K562 (cell line): ENCODE measurements around the gene MAN2A1. TPM values are rescaled to one million over a fixed set of nuclear protein-coding genes. Genes with fewer than 3 reads are reported as not detected.

Source experiments
- ATAC-seq: fragments of 200-7000 bp; cut with Tn5 transposase; 3 replicates; pipeline ENCODE4 v1.9.1; 2020; ENCODE audit warnings: moderate library complexity
- BruUV-seq: library from RNA; stranded (reverse); fragments of 400-500 nt; replicated peaks from 2 replicates; lab custom pipeline; 2021; lab: Mats Ljungman, UMichigan
- CTCF ChIA-PET: fragments of 300-600 bp; formaldehyde crosslinking; extraction: SDS; loops from one replicate; lab custom pipeline; 2021; ENCODE audit warnings: low intra/inter-chr PET ratio; lab: Yijun Ruan, JAX
- POLR2A ChIA-PET: fragments of 300-600, 350-650 bp; sonication (Branson Sonifier 250); formaldehyde crosslinking; extraction: SDS; loops from one replicate; lab custom pipeline; 2021; ENCODE audit warnings: antibody characterized with exemption, inconsistent platforms; lab: Yijun Ruan, JAX
- DNase-seq, 4 experiments: peaks; one replicate each; pipeline versions ENCODE4 v3.0.0 to v3.0.0-alpha.2; 2011 to 2018; ENCODE audit warnings: low spot score in 3 of 4, mixed read lengths in 3 of 4; ENCODE audit errors: extremely low read depth in 1 of 4
- FAIRE-seq: peaks from 2 replicates; lab custom pipeline; 2011; peaks lifted over from hg19 to GRCh38; lab: Jason Lieb, UNC
- H2AFZ ChIP-seq: 2 replicates; pipeline ENCODE4 v1.6.0; 2011; ENCODE audit warnings: low read depth, low read length, control low read depth, inconsistent platforms
- H3K27ac ChIP-seq: fragments of 200-600 bp; 3 replicates; pipeline ENCODE4 v1.8.0; 2011; ENCODE audit warnings: low read depth, mild to moderate bottlenecking, control low read depth, inconsistent platforms, low read length, moderate library complexity, mixed read lengths; ENCODE audit errors: extremely low read depth
- H3K27me3 ChIP-seq, 2 experiments: fragments of 300-600 bp in 1 of 2; 2 replicates in 1 of 2; 3 replicates in 1 of 2; pipeline versions ENCODE4 v1.6.0 to v1.8.0; 2011; ENCODE audit warnings: inconsistent platforms in 2 of 2, low read length in 2 of 2, mild to moderate bottlenecking in 1 of 2, mixed read lengths in 1 of 2, moderate library complexity in 1 of 2; ENCODE audit not compliant: control insufficient read depth in 2 of 2, insufficient read depth in 2 of 2
- H3K36me3 ChIP-seq: fragments of 300-600 bp; 3 replicates; pipeline ENCODE4 v1.8.0; 2011; ENCODE audit warnings: mild to moderate bottlenecking, low read length, inconsistent platforms; ENCODE audit not compliant: control insufficient read depth, insufficient read depth
- H3K4me1 ChIP-seq, 2 experiments: fragments of 200-600 bp in 1 of 2; replicated peaks in 1 of 2; 2 replicates in 1 of 2; 3 replicates in 1 of 2; pipeline versions ENCODE4 v1.5.1 to v1.8.0; 2011; ENCODE audit warnings: inconsistent platforms in 2 of 2, low read length in 2 of 2, mild to moderate bottlenecking in 1 of 2, mixed read lengths in 1 of 2, moderate library complexity in 1 of 2; ENCODE audit not compliant: control insufficient read depth in 2 of 2, insufficient read depth in 2 of 2
- H3K4me2 ChIP-seq: 2 replicates; pipeline ENCODE4 v1.6.1; 2011; ENCODE audit warnings: low read length, control low read depth, inconsistent platforms, mixed read lengths; ENCODE audit not compliant: insufficient read depth
- H3K4me3 ChIP-seq: fragments of 200-600 bp; sonication (generic), shearing (Covaris generic); 2 replicates; pipeline ENCODE4 v1.5.1; 2016; ENCODE audit warnings: control low read depth, inconsistent platforms
- H3K79me2 ChIP-seq: fragments of 200-600 bp; 3 replicates; pipeline ENCODE4 v1.8.0; 2011; ENCODE audit warnings: low read length, inconsistent platforms; ENCODE audit not compliant: control insufficient read depth, insufficient read depth
- H3K9ac ChIP-seq, 2 experiments: 2 replicates each; pipeline versions ENCODE4 v1.6.0 to v1.6.1; 2011; ENCODE audit warnings: low read depth in 2 of 2, low read length in 2 of 2, control low read depth in 1 of 2, inconsistent platforms in 1 of 2, mild to moderate bottlenecking in 1 of 2, mixed read lengths in 1 of 2; ENCODE audit not compliant: insufficient read depth in 1 of 2
- H3K9me1 ChIP-seq: one replicate; pipeline ENCODE4 v1.6.0; 2011; ENCODE audit warnings: inconsistent platforms, mild to moderate bottlenecking, low read length, moderate library complexity; ENCODE audit not compliant: control insufficient read depth, insufficient read depth
- H3K9me3 ChIP-seq: replicated peaks from 2 replicates; pipeline ENCODE4 v1.5.1; 2011; ENCODE audit warnings: low read depth, low read length, inconsistent platforms; ENCODE audit not compliant: control insufficient read depth, insufficient read depth
- H4K20me1 ChIP-seq: replicated peaks from 2 replicates; pipeline ENCODE4 v1.6.1; 2011; ENCODE audit warnings: low read length, inconsistent platforms, mixed read lengths; ENCODE audit not compliant: control insufficient read depth, insufficient read depth
- ELF1 ChIP-seq: fragments of 200-800 bp; sonication (Bioruptor generic); IDR thresholded peaks from 2 replicates; pipeline ENCODE4 v1.6.1; 2016; ENCODE audit warnings: missing genetic modification characterization, missing compliant biosample characterization
- GTF2B ChIP-seq: IDR thresholded peaks from 2 replicates; pipeline ENCODE4 v1.6.1; 2011; ENCODE audit not compliant: insufficient read length; ENCODE audit errors: extremely low read depth
- HDAC3 ChIP-seq: fragments of 450-650 bp; IDR thresholded peaks from 2 replicates; pipeline ENCODE4 v1.6.1; 2018; ENCODE audit warnings: borderline replicate concordance, mild to moderate bottlenecking, moderate library complexity; ENCODE audit not compliant: partially characterized antibody
- HMBOX1 ChIP-seq: sonication (generic); IDR thresholded peaks from 2 replicates; pipeline ENCODE4 v1.6.1; 2016
- PML ChIP-seq: IDR thresholded peaks from 2 replicates; pipeline ENCODE4 v1.6.1; 2012; ENCODE audit warnings: low read length, inconsistent platforms
- STAG1 ChIP-seq: sonication (generic); formaldehyde crosslinking; IDR thresholded peaks from 2 replicates; pipeline ENCODE4 v1.5.0; 2020; ENCODE audit warnings: missing genetic modification reagents, borderline replicate concordance
- TCF3 ChIP-seq: sonication (generic); formaldehyde crosslinking; IDR thresholded peaks from 2 replicates; pipeline ENCODE4 v1.4.0; 2020; ENCODE audit warnings: mild to moderate bottlenecking, missing genetic modification reagents
- ZBTB26 ChIP-seq: fragments of 450-650 bp; formaldehyde crosslinking; IDR thresholded peaks from 2 replicates; pipeline ENCODE4 v1.4.0; 2022; ENCODE audit warnings: missing genetic modification characterization
- ZSCAN29 ChIP-seq: fragments of 450-650 bp; IDR thresholded peaks from 2 replicates; pipeline ENCODE4 v1.6.1; 2017
- WGBS: fragments of 100-300 bp; shearing (Covaris generic); methylation state at CpG from one replicate; pipeline ENCODE4 v1.1.6; 2016; ENCODE audit warnings: low coverage, mixed read lengths; ENCODE audit not compliant: insufficient coverage; ENCODE audit errors: missing lambda C conversion rate; 5-methylcytosine and 5-hydroxymethylcytosine counted together
- in situ Hi-C: fragments of 300-500 bp; cut with MboI; formaldehyde crosslinking; loops from 4 replicates; pipeline ENCODE4 v1.15.0; 2018; ENCODE audit warnings: inconsistent platforms, mixed read lengths
- intact Hi-C: fragments of 100-400 bp; cut with micrococcal nuclease; formaldehyde crosslinking; loops from 2 replicates; pipeline ENCODE4 v1.14.2; 2022
- polyA plus RNA-seq, 8 experiments: library from polyadenylated mRNA; depleted of rRNA in 4 of 8; stranded (reverse) in 5 of 8; unstranded in 3 of 8; fragments of >200 nt; fragmentation: Nextera tagmentation in 2 of 8; fragmentation: Illumina TruSeq in 1 of 8; extraction: Ambion mirVana in 2 of 8; extraction: Trizol in 1 of 8; gene quantifications; 2 replicates each; pipeline versions ENCODE4 v1.2.1 to v1.2.3, GENCODE V29; 2011 to 2014; ENCODE audit warnings: inconsistent platforms in 1 of 8, missing spikeins in 1 of 8
- total RNA-seq, 7 experiments: library from RNA; depleted of rRNA in 6 of 7; stranded (reverse); fragments of >200 nt in 6 of 7; fragmentation: Illumina TruSeq in 2 of 7; extraction: Trizol in 2 of 7; gene quantifications; 2 replicates each; pipeline versions ENCODE4 v1.2.1 to v1.2.3, GENCODE V29; 2011 to 2021; ENCODE audit warnings: low replicate concordance in 1 of 7

Gene MAN2A1
- total and polyA plus RNA-seq, 9 of the 15 experiments (the other 6 are each of a cell fraction or from before 2014, with no cell fraction given): 5.2 to 32.0 (median 19.8) TPM

- TF ChIP-seq GTF2B (no peak), ELF1 (tag) (no peak), HMBOX1 (no peak), HDAC3 (no peak), TCF3 (CRISPR knock-in tag) (no peak)
- TF ChIP-seq, all 486 proteins: peak for 0
Observed at GRCh38 chr5:109740966-109741365, 51.2 kb downstream of the MAN2A1 start (continued).

GRCh38 chr5:109741390-109741789 lies 51.7 kb downstream of the MAN2A1 start:
- Histone ChIP-seq H3K9me3 (no peaks in the 10 kb centered on the region), H3K4me3 (no peak overlapping the region), H3K27ac (no peak overlapping the region), H4K20me1 (no peaks in the 10 kb centered on the region), H3K79me2 (peaks cover 17% of the 10 kb centered on the region; the same call in 2 of the 3 replicates), H3K9ac (no peak overlapping the region), H3K9me1 (no peaks in the 10 kb centered on the region), H3K4me1 (peaks cover 7 to 18% of the 10 kb centered on the region in 2 experiments), H2AFZ (no peak overlapping the region), H3K36me3 (no peaks in the 10 kb centered on the region), H3K27me3 (no peaks in the 10 kb centered on the region), H3K4me2 (no peak overlapping the region)
- ChIA-PET POLR2A (interaction anchor here (0.9 to 1.8 kb wide), 3 partner anchors 11 to 57 kb away, joined by 3 to 6 read pairs (median 4); no protein-coding TSS in a partner anchor), CTCF (no interaction called here)
- TF ChIP-seq STAG1 (CRISPR knock-in tag) (no peak), ZSCAN29 (no peak), ZBTB26 (CRISPR knock-in tag) (no peak), PML (no peak)
- DNase-seq (no peak), FAIRE-seq (no peak), ATAC-seq (no peak)
- WGBS: 82% methylated on average over 1 of the region's 1 CpG
- no TSS peak for BruUV-seq
- in situ Hi-C loops (no loop called here), intact Hi-C loops (no loop called here)
